CD4-positive, alpha-beta T cell treated with Interferon gamma for 1 hour (primary cell): Measurements from ENCODE around the gene ADAM10.

ENCODE experiments used
- DNase-seq: peaks from one replicate; pipeline ENCODE4 v3.0.0-alpha.2; 2020

The ADAM10 gene

DNA sequence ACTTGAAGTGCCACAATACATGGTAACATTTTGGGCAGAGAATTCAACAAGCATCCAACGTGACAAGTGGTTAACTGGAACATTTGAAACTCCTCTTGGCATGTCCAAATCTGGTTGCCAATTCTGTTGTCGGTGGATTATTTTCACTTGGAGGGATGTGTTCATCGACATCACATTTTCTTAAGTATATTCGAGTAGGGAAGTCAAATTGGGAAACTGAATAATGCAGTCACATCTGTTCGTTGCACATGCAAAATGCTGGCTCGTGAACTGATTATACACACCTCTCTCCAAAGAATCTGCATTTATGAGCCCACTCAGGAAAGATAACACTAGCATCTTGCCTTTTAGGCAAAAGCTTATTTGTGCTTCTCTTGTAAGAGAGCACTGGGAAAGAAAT, 178.0 kb downstream of the ADAM10 start:
- DNase-seq, result no peak

DNA sequence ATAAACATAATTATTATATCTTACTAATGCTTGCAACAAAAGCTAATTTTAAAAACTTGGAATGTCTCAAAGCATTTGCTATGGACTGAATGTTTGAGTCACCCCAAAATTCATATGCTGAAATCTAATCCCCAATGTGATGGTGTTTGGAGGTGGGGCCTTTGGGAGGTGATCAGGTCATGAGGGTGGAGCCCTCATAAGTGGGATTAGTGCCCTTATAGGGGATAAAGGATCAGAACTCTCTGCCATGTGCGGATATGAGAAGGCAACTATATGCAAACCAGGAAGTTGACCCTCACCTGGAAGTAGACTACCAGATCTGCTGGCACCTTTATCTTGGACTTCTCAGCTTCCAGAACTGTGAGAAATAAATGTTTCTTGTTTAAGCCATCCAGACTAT, 180.1 kb downstream of the ADAM10 start:
- DNase-seq, result no peak

DNA sequence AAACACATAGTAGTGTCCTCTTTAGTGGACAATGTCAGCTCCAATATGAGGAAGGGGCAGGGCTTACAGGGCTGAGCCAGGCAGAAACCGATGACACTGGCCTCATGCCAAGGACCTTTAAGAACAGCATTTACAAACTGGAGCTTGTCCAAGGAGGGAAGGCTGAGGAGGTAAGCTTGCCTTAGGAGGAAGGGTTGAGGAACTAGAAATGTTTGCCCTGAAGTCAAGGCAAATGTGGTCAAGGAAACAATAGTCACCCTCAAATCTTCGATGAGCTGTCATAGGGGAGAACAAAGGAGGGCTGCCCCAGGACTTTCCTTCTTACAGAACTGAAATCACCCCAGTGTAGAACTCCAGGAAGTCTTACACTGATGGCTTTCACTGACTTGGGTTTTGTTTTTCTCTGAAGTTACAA, 181.3 kb downstream of the ADAM10 start:
- no peak for DNase-seq

DNA sequence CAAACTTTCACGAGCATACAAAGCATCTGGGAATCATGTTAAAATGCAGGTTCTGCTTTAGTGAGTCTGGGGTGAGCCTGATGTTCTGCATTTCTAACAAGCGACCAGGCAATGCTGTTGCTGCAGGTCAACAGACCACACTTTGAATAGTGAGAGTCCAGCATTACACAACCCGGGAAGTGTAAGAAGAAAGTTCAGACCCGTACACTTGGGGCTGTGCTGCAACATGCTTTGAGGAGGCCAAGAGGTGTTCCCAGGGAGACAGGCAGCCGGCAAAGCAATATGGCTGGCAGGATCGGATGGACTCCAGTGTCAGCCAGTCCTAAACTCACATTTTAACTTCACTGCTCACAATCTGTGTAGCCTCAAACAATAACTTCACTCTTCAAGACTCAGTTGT, 183.5 kb downstream of the ADAM10 start:
- DNase-seq, result no peak

DNA sequence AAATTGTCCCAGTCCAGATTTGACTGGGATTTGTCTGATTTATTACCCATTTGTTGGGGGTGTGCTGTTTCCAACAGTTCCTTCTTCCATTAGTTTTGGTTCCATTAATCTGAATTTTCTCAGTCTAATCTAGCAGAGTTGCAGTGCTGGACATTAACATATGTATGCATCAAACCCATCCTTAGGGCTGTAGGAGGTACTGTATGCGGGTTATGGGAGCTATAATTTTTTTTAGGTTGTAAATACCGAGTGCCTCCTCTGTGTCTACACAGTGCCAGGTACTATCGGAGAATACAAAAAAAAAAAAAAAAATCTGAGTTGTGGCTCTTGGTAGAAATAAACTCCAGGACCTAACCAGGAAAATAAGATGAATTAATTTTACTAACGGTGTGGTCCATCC, 183.9 kb downstream of the ADAM10 start:
- no peak for DNase-seq

DNA sequence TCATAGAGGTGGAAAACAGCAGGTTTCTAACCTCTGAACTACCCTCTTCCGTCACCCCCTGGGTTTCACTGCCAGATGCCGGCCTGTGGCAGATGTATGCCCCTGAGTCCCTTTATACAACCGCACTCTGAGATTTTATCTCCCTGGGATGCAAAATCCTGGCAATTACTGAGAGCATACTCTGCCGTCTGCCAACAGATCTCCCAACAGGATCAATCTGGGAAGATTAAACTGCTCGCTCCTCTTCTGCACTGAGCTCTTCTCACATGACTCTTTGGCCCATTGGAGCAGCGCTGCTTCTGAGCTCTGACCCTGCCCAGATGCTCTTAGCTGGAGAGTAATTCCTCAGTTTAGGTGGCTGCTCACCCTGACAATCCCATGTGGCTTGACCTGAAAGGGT, 184.5 kb downstream of the ADAM10 start:
- DNase-seq, result no peak

- DNase-seq, result no peak
These were observed 187.4 kb downstream of the ADAM10 start for GRCh38 chr15:58562135-58562534.

DNA sequence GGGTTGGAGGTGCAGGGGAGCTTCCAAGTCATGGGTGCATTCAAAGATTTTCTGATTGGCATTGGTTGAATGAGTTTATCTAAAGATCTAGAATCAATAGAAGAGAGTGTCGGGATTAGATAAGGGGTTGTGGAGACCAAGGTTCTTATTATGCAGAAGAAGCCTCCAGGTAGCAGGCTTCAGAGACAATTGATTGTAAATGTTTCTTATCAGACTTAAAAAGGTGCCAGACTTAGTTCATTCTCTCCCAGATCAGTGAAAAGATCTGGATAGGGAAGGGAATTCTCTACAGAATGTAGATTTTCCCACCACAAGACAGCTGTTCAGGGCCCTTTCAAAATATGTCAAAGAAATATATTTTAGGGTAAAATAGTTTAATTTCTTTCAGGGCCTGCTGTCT, 188.2 kb downstream of the ADAM10 start:
- DNase-seq, result no peak

DNA sequence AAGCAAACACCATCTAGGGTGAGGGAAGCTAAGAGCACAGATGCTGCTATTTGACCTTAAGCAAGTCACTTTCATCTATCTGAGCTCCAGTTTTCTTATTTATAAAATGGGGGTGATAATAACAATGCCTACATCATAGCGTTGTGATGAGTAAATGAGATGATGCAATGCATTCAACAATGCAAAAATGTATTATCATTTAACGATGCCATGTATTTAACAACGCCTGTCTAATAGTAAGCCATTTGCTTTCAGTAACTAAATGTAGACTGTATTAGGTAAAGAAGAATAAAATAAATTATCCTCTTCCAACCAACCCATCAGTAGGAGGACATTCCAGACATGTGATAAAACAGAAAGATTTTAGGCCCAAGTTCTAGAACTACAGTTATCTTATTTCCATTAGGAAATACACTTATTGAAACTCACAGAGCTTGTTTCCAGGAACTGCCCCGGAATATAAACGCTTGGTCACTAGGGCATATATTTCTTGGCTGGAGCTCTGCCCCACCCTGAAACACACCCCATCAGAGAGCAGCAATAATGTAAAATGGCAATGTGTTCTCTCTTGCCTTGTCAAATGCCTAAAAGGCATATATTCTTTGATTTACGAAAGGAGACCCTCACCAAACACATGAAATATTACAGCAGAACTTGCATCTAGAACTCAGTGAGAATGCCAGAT, 189.5 kb downstream of the ADAM10 start:
- DNase-seq, result no peak

DNA sequence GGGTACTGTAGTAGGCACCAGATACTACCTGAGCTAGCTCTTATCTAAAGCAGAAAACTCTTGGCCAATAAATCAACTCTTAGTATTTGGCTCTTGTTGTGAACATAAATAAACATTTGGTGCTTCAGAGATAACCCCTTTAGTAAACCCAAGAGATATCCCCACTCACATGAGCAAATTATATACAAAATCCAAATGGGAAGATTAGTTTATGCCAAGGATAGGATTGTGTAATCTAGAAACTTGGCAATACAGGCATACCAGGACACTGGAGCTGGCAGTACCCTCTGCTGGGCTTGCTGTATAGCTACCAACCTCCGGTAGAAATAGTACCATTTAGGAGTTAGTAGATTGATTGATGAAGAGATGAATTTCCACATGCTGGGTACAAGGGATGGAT, 190.7 kb downstream of the ADAM10 start:
- DNase-seq, result no peak

- no peak for DNase-seq
These were observed 193.0 kb downstream of the ADAM10 start for GRCh38 chr15:58556541-58556940.

GRCh38 chr15:58556028-58556361, 193.5 kb downstream of the ADAM10 start:
- no peak for DNase-seq

- no peak for DNase-seq
These were observed 194.1 kb downstream of the ADAM10 start for GRCh38 chr15:58555162-58556027.

DNA sequence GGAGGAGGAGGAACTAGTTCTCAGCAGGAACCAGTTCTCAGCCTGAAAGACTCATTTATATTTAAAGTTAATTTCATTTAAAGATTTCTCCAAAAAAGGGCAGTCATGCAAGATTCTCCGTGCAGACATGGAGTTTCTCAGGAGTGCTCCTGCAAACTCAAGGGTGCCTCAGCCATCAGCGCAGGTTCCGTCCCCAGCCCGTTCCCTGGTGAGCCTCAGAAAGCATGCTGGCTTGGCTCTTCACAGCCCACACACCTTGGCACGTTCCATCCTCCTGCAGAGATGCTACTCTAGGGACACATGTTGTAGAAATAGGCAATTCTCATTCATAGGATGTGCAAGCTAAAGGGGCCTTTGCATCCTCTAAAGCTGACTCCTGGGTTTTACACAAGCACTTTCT, 194.7 kb downstream of the ADAM10 start:
- no peak for DNase-seq

DNA sequence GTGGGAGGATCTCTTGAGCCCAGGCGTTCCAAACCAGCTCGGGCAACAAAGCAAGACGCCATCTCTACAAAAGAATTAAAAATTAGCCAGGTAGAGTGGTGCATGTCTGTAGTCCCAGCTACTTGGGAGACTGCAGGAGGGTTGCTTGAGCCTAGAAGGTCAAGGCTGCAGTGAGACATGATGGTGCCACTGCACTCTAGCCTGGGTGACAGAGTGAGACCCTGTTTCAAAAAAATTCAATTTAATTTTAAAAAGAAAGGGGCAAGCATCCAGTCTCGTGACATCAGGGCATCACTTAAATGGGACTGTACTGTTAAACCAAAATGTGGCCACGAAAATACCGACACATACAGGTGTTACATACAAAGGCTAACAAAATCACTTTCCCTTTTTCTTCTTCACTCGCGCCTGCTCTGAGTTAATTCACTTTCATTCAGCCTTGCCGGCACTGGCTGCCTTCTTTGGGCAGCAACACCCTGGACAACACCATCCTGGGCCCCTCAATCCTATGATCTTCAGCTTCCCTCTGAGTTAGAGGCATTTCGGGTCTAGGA, 196.1 kb downstream of the ADAM10 start:
- DNase-seq, result no peak

GRCh38 chr15:58552505-58553364, 196.8 kb downstream of the ADAM10 start:
- DNase-seq, result no peak

- DNase-seq, result no peak
These were observed 197.6 kb downstream of the ADAM10 start for GRCh38 chr15:58551764-58552504.

DNA sequence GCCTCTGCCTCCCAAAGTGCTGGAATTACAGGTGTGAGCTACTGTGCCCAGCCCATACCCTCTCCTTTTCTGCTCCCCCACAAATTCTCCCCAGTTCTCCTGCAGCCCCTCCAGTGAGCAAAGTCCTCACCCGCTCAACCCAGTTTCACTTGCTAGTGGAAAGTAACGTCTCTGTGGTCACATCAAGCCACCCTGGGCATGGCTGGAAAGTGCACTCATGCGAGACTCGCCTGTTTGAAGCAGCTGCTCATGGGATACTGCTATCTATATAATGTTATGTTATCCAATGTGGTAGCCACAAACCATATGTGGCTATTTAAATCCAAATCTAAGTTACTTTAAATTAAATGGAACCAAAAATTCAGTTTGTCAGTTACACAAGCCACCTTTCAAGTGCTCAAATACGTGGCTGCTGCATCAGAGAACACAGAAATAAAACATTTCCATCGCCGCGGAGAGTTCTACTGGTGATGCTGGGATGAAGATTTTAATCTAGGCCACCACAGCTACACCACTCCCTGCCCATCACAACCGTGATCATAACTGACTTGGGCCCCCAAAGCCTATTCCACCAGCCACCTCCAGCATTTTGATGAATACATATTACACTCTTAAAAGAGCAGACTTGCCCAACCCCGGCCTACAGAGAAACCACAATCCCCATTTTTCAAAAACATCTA, 198.3 kb downstream of the ADAM10 start:
- DNase-seq, result no peak

DNA sequence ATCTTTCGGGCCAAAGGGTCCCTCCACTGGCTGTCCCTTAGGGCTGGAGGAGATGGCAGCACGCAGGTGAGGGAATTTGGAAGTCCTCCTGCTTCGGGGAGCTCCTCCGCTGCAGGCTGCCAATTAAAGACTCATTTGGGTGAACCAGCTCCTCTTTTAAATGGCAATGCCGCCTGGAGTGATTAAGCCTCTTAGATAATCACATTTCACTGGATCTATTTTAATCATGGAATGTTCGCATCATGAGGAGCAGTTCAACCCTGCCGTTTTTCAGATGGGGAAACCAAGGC, 199.8 kb downstream of the ADAM10 start:
- DNase-seq, result no peak

DNA sequence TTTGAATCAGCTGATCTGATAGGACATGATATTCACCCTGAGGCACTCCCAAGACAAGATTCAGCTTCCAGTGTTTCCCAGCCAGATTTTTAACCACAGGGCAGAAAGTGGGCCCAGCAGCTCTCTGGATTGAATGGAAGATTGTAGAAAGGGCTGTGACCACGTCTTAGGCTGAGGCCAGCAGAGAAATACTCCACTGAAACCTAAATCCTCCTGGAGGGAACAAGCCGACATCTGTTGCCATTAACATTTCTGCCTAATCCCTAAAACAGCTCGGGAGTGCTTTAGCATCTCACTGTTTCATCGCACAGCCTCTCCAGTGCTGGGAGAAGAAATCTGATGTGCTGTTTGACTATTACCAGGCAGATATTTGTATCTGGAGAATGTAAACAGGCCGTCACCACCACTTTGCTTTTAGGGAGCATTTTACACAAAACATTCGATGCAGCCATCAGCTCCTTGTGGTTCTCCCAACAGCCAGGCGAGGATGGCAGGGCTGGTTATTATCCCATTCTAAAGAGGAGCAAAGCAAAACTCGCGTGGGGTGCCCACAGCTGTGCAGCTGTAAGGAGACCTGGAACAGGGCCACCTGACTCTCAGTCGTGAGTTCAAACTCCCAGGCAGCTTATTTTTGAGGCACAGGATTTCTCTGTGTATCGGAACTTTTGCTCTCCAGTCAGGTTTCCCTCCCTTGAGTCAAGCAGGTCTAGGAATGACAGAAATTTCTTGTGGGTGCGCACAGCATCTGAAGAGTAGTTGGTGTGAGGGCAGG, 200.3 kb downstream of the ADAM10 start:
- no peak for DNase-seq

DNA sequence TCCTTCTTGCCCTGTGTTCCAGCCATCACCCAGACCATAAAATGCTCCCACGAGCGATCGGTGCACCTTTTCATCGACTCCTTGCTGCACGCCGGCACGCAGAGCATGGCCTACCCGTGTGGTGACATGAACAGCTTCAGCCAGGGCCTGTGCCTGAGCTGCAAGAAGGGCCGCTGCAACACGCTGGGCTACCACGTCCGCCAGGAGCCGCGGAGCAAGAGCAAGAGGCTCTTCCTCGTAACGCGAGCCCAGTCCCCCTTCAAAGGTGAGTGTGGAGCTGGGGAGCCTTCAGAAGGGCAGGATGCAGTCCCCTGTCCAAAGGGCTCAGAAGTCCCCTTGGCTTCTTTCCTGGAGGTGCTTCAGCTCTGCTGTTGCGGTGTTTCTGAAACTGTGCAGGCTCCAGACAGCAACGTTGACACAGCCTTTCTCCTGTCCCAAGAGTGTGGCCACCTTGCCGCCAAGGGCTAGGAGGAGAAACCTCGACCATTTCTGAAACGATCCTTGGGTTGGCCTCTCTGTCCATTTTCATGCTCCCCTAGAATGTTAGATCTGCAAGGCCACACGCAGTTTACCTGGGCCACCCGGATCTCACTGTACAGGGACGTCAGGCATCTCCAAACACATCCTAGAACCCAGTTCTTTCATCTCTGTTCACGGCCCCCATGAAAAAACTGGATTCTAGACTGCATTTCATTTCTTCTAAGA, 201.0 kb downstream of the ADAM10 start:
- no peak for DNase-seq
